Measurements from ENCODE around the gene PCSK1.

PCSK1 gene

GRCh38 chr5:96433066-96433447, at the start of gene PCSK1:
PCSK1 (minus strand) TSS chr5:96433248; CDS start chr5:96433042, 206 bp downstream.
- H3K4me3 ChIP-seq (ENCODE audit: low read length) = peak within 1 kb of the TSS; percentile 56
- no peaks in the 10 kb centered on the region for H3K36me3 ChIP-seq (ENCODE audit: control insufficient read depth, insufficient read depth, low read length)
- WGBS (ENCODE audit: insufficient coverage, insufficient read length) = no CpG with 5 or more reads among the region's 19 CpGs
- peaks cover 3% of the 10 kb centered on the region; the same call in 1 of the 2 replicates for H3K4me1 ChIP-seq (ENCODE audit: control insufficient read depth, insufficient read depth, low read length)
- H3K27ac ChIP-seq (ENCODE audit: low read length) = no peak within 1 kb of the TSS
- peaks cover 20% of the 10 kb centered on the region; the same call in 1 of the 2 replicates for H3K27me3 ChIP-seq (ENCODE audit: control insufficient read depth, insufficient read depth, low read length)
- DNase-seq (ENCODE audit: low read depth, low spot score) = no peak
- H3K9me3 ChIP-seq (ENCODE audit: control insufficient read depth, insufficient read depth, low read length) = no peaks in the 10 kb centered on the region

GRCh38 chr5:96481867-96482266, 48.8 kb upstream of the PCSK1 start:
- DNase-seq (ENCODE audit: low read depth, low spot score) = no peak
- Histone ChIP-seq H3K9me3 (ENCODE audit: control insufficient read depth, insufficient read depth, low read length) (no peaks in the 10 kb centered on the region), H3K27ac (ENCODE audit: low read length) (no peak overlapping the region), H3K36me3 (ENCODE audit: control insufficient read depth, insufficient read depth, low read length) (no peaks in the 10 kb centered on the region), H3K27me3 (ENCODE audit: control insufficient read depth, insufficient read depth, low read length) (no peaks in the 10 kb centered on the region), H3K4me1 (ENCODE audit: control insufficient read depth, insufficient read depth, low read length) (no peaks in the 10 kb centered on the region), H3K4me3 (ENCODE audit: low read length) (no peak overlapping the region)
- no CpG with 5 or more reads among the region's 1 CpG for WGBS (ENCODE audit: insufficient coverage, insufficient read length)

GRCh38 chr5:96481009-96481786, 48.1 kb upstream of the PCSK1 start:
- H3K27ac ChIP-seq (ENCODE audit: low read length) = no peak overlapping the region
- DNase-seq (ENCODE audit: low read depth, low spot score) = no peak
- no peaks in the 10 kb centered on the region for H3K36me3 ChIP-seq (ENCODE audit: control insufficient read depth, insufficient read depth, low read length)

GRCh38 chr5:96478983-96479382, 45.9 kb upstream of the PCSK1 start:
- Histone ChIP-seq H3K36me3 (ENCODE audit: control insufficient read depth, insufficient read depth, low read length) (no peaks in the 10 kb centered on the region), H3K9me3 (ENCODE audit: control insufficient read depth, insufficient read depth, low read length) (no peaks in the 10 kb centered on the region), H3K4me1 (ENCODE audit: control insufficient read depth, insufficient read depth, low read length) (no peaks in the 10 kb centered on the region), H3K4me3 (ENCODE audit: low read length) (no peak overlapping the region), H3K27ac (ENCODE audit: low read length) (no peak overlapping the region), H3K27me3 (ENCODE audit: control insufficient read depth, insufficient read depth, low read length) (no peaks in the 10 kb centered on the region)
- no CpG with 5 or more reads among the region's 1 CpG for WGBS (ENCODE audit: insufficient coverage, insufficient read length)
- DNase-seq (ENCODE audit: low read depth, low spot score) = no peak

More at GRCh38 chr5:96481009-96481786, 48.1 kb upstream of the PCSK1 start:
- Histone ChIP-seq H3K27me3 (ENCODE audit: control insufficient read depth, insufficient read depth, low read length) (no peaks in the 10 kb centered on the region), H3K4me3 (ENCODE audit: low read length) (no peak overlapping the region), H3K4me1 (ENCODE audit: control insufficient read depth, insufficient read depth, low read length) (no peaks in the 10 kb centered on the region), H3K9me3 (ENCODE audit: control insufficient read depth, insufficient read depth, low read length) (no peaks in the 10 kb centered on the region)

- H3K4me3 ChIP-seq (ENCODE audit: low read length) = no peak overlapping the region
- DNase-seq (ENCODE audit: low read depth, low spot score) = no peak
- H3K36me3 ChIP-seq (ENCODE audit: control insufficient read depth, insufficient read depth, low read length) = no peaks in the 10 kb centered on the region
- WGBS (ENCODE audit: insufficient coverage, insufficient read length) = no CpG with 5 or more reads among the region's 3 CpGs
- no peak overlapping the region for H3K27ac ChIP-seq (ENCODE audit: low read length)
- no peaks in the 10 kb centered on the region for H3K4me1 ChIP-seq (ENCODE audit: control insufficient read depth, insufficient read depth, low read length)
- no peaks in the 10 kb centered on the region for H3K9me3 ChIP-seq (ENCODE audit: control insufficient read depth, insufficient read depth, low read length)
- H3K27me3 ChIP-seq (ENCODE audit: control insufficient read depth, insufficient read depth, low read length) = no peaks in the 10 kb centered on the region
Observed at GRCh38 chr5:96476654-96477053, 43.6 kb upstream of the PCSK1 start.

- DNase-seq (ENCODE audit: low read depth, low spot score) = no peak
- no CpG with 5 or more reads among the region's 4 CpGs for WGBS (ENCODE audit: insufficient coverage, insufficient read length)
- H3K4me1 ChIP-seq (ENCODE audit: control insufficient read depth, insufficient read depth, low read length) = no peaks in the 10 kb centered on the region
- no peak overlapping the region for H3K4me3 ChIP-seq (ENCODE audit: low read length)
- H3K36me3 ChIP-seq (ENCODE audit: control insufficient read depth, insufficient read depth, low read length) = no peaks in the 10 kb centered on the region
- no peaks in the 10 kb centered on the region for H3K27me3 ChIP-seq (ENCODE audit: control insufficient read depth, insufficient read depth, low read length)
- H3K27ac ChIP-seq (ENCODE audit: low read length) = no peak overlapping the region
- H3K9me3 ChIP-seq (ENCODE audit: control insufficient read depth, insufficient read depth, low read length) = no peaks in the 10 kb centered on the region
Observed at GRCh38 chr5:96474073-96474472, 41.0 kb upstream of the PCSK1 start.

- H3K36me3 ChIP-seq (ENCODE audit: control insufficient read depth, insufficient read depth, low read length) = no peaks in the 10 kb centered on the region
- H3K4me3 ChIP-seq (ENCODE audit: low read length) = no peak overlapping the region
- WGBS (ENCODE audit: insufficient coverage, insufficient read length) = no CpG with 5 or more reads among the region's 1 CpG
- no peak overlapping the region for H3K27ac ChIP-seq (ENCODE audit: low read length)
- no peaks in the 10 kb centered on the region for H3K4me1 ChIP-seq (ENCODE audit: control insufficient read depth, insufficient read depth, low read length)
- no peaks in the 10 kb centered on the region for H3K27me3 ChIP-seq (ENCODE audit: control insufficient read depth, insufficient read depth, low read length)
- no peak for DNase-seq (ENCODE audit: low read depth, low spot score)
- no peaks in the 10 kb centered on the region for H3K9me3 ChIP-seq (ENCODE audit: control insufficient read depth, insufficient read depth, low read length)
Observed at GRCh38 chr5:96473155-96473554, 40.1 kb upstream of the PCSK1 start.

- Histone ChIP-seq H3K9me3 (ENCODE audit: control insufficient read depth, insufficient read depth, low read length) (no peaks in the 10 kb centered on the region), H3K4me1 (ENCODE audit: control insufficient read depth, insufficient read depth, low read length) (no peaks in the 10 kb centered on the region), H3K27me3 (ENCODE audit: control insufficient read depth, insufficient read depth, low read length) (no peaks in the 10 kb centered on the region), H3K27ac (ENCODE audit: low read length) (no peak overlapping the region), H3K36me3 (ENCODE audit: control insufficient read depth, insufficient read depth, low read length) (no peaks in the 10 kb centered on the region), H3K4me3 (ENCODE audit: low read length) (no peak overlapping the region)
- no peak for DNase-seq (ENCODE audit: low read depth, low spot score)
- no CpG with 5 or more reads among the region's 1 CpG for WGBS (ENCODE audit: insufficient coverage, insufficient read length)
Observed at GRCh38 chr5:96470785-96471184, 37.7 kb upstream of the PCSK1 start.

- WGBS (ENCODE audit: insufficient coverage, insufficient read length) = no CpG with 5 or more reads among the region's 5 CpGs
- Histone ChIP-seq H3K9me3 (ENCODE audit: control insufficient read depth, insufficient read depth, low read length) (no peaks in the 10 kb centered on the region), H3K4me3 (ENCODE audit: low read length) (no peak overlapping the region), H3K4me1 (ENCODE audit: control insufficient read depth, insufficient read depth, low read length) (no peaks in the 10 kb centered on the region), H3K27ac (ENCODE audit: low read length) (no peak overlapping the region), H3K36me3 (ENCODE audit: control insufficient read depth, insufficient read depth, low read length) (no peaks in the 10 kb centered on the region), H3K27me3 (ENCODE audit: control insufficient read depth, insufficient read depth, low read length) (no peaks in the 10 kb centered on the region)
- DNase-seq (ENCODE audit: low read depth, low spot score) = no peak
Observed at GRCh38 chr5:96468956-96469355, 35.9 kb upstream of the PCSK1 start.

- no peaks in the 10 kb centered on the region for H3K36me3 ChIP-seq (ENCODE audit: control insufficient read depth, insufficient read depth, low read length)
- H3K4me3 ChIP-seq (ENCODE audit: low read length) = no peak overlapping the region
- WGBS (ENCODE audit: insufficient coverage, insufficient read length) = no CpG with 5 or more reads among the region's 2 CpGs
- no peak for DNase-seq (ENCODE audit: low read depth, low spot score)
- H3K9me3 ChIP-seq (ENCODE audit: control insufficient read depth, insufficient read depth, low read length) = no peaks in the 10 kb centered on the region
- H3K4me1 ChIP-seq (ENCODE audit: control insufficient read depth, insufficient read depth, low read length) = no peaks in the 10 kb centered on the region
- no peak overlapping the region for H3K27ac ChIP-seq (ENCODE audit: low read length)
- H3K27me3 ChIP-seq (ENCODE audit: control insufficient read depth, insufficient read depth, low read length) = no peaks in the 10 kb centered on the region
Observed at GRCh38 chr5:96463091-96463490, 30.0 kb upstream of the PCSK1 start.
